SU-DHL-6 (cell line): ENCODE measurements around the gene CFDP1.

Source experiments
- EZH2phosphoT487 ChIP-seq: fragments of 200-600 bp; sonication (generic), shearing (Covaris generic); conservative IDR thresholded peaks from 2 replicates; pipeline ENCODE4 v1.6.1; 2018; ENCODE audit warnings: mild to moderate bottlenecking, antibody characterized with exemption, low read length, moderate library complexity, mixed read lengths
- TF ChIP-seq, protein P1 (sequence below): fragments of 200-600 bp; sonication (generic); IDR thresholded peaks from one replicate; pipeline ENCODE4 v1.5.1; 2017; ENCODE audit warnings: antibody characterized with exemption, mild to moderate bottlenecking, low read length, moderate library complexity; ENCODE audit not compliant: insufficient read depth, poor library complexity, severe bottlenecking

- TF ChIP-seq, protein P1, sequence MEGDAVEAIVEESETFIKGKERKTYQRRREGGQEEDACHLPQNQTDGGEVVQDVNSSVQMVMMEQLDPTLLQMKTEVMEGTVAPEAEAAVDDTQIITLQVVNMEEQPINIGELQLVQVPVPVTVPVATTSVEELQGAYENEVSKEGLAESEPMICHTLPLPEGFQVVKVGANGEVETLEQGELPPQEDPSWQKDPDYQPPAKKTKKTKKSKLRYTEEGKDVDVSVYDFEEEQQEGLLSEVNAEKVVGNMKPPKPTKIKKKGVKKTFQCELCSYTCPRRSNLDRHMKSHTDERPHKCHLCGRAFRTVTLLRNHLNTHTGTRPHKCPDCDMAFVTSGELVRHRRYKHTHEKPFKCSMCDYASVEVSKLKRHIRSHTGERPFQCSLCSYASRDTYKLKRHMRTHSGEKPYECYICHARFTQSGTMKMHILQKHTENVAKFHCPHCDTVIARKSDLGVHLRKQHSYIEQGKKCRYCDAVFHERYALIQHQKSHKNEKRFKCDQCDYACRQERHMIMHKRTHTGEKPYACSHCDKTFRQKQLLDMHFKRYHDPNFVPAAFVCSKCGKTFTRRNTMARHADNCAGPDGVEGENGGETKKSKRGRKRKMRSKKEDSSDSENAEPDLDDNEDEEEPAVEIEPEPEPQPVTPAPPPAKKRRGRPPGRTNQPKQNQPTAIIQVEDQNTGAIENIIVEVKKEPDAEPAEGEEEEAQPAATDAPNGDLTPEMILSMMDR, result no peak
- TF ChIP-seq EZH2phosphoT487, result no peak
Measured at GRCh38 chr16:75250089-75250808, 183.1 kb downstream of the CFDP1 start.
